Fibroblast of the aortic adventitia (primary cell): ENCODE results near the gene GCLC. TPM values are rescaled to one million over a fixed set of nuclear protein-coding genes. Genes with fewer than 3 reads are reported as not detected.
"Not testable (repeated sequence)": the region's sequence is repeated elsewhere in the genome, so short reads cannot be mapped to it uniquely, and the experiment has no call there.

Source experiments
- DNase-seq: peaks from one replicate; pipeline ENCODE4 v3.0.0-alpha.2; 2010; ENCODE audit warnings: low read depth
- H3K4me3 ChIP-seq: 2 replicates; pipeline ENCODE4 v1.5.1; 2011; ENCODE audit warnings: low read depth, mild to moderate bottlenecking, control low read depth, low read length, moderate library complexity
- CTCF ChIP-seq: IDR thresholded peaks from 2 replicates; pipeline ENCODE4 v1.5.1; 2011; ENCODE audit warnings: mild to moderate bottlenecking, low read length, control low read depth, inconsistent platforms; ENCODE audit not compliant: insufficient read depth
- total RNA-seq: library from RNA; depleted of rRNA; stranded (reverse); fragments of >200 nt; gene quantifications from 2 replicates; pipeline ENCODE4 v1.2.3, GENCODE V29; 2012; ENCODE audit warnings: low replicate concordance

GCLC gene
- total RNA-seq, 1 donor = 21.1 TPM

- TF ChIP-seq CTCF = no peak
- no peak for DNase-seq
- H3K4me3 ChIP-seq = no peak overlapping the region
Measured at GRCh38 chr6:53579338-53579737, 34.4 kb upstream of the GCLC start.

- H3K4me3 ChIP-seq = no peak overlapping the region
- TF ChIP-seq CTCF = no peak
- DNase-seq = no peak
Measured at GRCh38 chr6:53578371-53578770, 33.5 kb upstream of the GCLC start.

DNA sequence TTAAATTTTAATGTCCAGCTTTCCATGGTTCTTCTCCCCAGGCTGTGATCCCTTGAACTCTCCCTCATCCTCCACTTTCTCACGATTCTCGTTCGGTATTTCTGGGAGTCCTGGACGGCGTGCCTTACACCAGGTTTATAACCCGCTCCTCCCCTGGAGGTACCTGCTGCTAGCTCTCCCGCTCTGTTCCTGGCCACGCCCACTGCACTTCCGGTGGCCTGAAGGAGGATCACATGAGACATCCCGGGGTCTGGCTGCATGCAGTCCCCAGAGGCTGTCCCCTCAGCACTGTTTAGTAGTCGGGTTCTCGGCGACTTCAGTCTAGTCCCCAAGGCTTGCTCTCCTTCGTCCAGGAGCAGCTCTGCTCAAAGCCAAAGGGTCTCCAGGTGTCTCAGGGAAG lies 28.4 kb upstream of the GCLC start:
- no peak for DNase-seq
- H3K4me3 ChIP-seq = no peak overlapping the region
- no peak for TF ChIP-seq CTCF

- DNase-seq, H3K4me3 ChIP-seq: not testable (repeated sequence)
Measured at GRCh38 chr6:53572379-53572778, 27.5 kb upstream of the GCLC start.

- no peak for TF ChIP-seq CTCF
- no peak overlapping the region for H3K4me3 ChIP-seq
- DNase-seq = no peak
Measured at GRCh38 chr6:53568776-53569616, 24.1 kb upstream of the GCLC start.

GRCh38 chr6:53567701-53568100 lies 22.8 kb upstream of the GCLC start:
- TF ChIP-seq CTCF = no peak
- DNase-seq = no peak
- no peak overlapping the region for H3K4me3 ChIP-seq

- no peak overlapping the region for H3K4me3 ChIP-seq
- no peak for TF ChIP-seq CTCF
- no peak for DNase-seq
Measured at GRCh38 chr6:53566755-53567154, 21.9 kb upstream of the GCLC start.
